ENCODE results near the gene RABGGTA. TPM values are rescaled to one million over a fixed set of nuclear protein-coding genes. Genes with fewer than 3 reads are reported as not detected.

RABGGTA gene
- total RNA-seq, 1 experiment from 2014 or later: 35.3 TPM

GRCh38 chr14:24291446-24292117, 20.2 kb upstream of the RABGGTA start:
- no peak for DNase-seq
- Mint-ChIP-seq H3K36me3 (ENCODE audit: insufficient read depth, unreplicated experiment) (peaks cover 2% of the 10 kb centered on the region), H3K4me3 (ENCODE audit: low read depth, unreplicated experiment) (no peak overlapping the region), H3K9me3 (ENCODE audit: low read depth, unreplicated experiment) (no peaks in the 10 kb centered on the region), H3K27me3 (ENCODE audit: unreplicated experiment) (no peaks in the 10 kb centered on the region), H3K4me1 (ENCODE audit: low read depth, unreplicated experiment) (peaks cover 8% of the 10 kb centered on the region), H3K27ac (ENCODE audit: unreplicated experiment) (no peak overlapping the region)
- intact Hi-C loops (cut with micrococcal nuclease; ENCODE audit: unreplicated experiment): no loop called here
- CTCF ChIA-PET: no interaction called here
- no TSS peak for BruUV-seq (replicated peaks)
- TF ChIP-seq, protein P1, sequence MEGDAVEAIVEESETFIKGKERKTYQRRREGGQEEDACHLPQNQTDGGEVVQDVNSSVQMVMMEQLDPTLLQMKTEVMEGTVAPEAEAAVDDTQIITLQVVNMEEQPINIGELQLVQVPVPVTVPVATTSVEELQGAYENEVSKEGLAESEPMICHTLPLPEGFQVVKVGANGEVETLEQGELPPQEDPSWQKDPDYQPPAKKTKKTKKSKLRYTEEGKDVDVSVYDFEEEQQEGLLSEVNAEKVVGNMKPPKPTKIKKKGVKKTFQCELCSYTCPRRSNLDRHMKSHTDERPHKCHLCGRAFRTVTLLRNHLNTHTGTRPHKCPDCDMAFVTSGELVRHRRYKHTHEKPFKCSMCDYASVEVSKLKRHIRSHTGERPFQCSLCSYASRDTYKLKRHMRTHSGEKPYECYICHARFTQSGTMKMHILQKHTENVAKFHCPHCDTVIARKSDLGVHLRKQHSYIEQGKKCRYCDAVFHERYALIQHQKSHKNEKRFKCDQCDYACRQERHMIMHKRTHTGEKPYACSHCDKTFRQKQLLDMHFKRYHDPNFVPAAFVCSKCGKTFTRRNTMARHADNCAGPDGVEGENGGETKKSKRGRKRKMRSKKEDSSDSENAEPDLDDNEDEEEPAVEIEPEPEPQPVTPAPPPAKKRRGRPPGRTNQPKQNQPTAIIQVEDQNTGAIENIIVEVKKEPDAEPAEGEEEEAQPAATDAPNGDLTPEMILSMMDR (IDR thresholded peaks at IDR 0.05; ENCODE audit: unreplicated experiment): no peak

DNA sequence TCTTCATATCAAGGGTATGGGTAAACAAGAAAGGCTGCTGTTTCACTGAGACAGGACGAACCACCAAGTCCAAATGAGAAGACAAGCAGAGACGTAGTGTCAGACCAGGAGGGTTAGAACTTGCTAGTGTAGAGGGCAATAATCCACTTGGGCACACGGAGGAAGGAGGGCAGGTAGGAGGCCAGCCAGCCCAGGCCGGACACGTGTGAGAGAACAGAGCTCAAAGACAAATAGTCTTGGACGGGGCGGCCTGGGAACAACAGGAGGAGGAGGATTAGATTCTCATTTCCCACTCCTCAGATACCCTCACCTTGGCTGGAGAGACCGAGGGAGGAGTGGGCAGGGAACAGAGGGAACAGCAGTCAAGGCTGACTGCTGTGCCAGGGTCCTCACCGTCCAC, 19.3 kb upstream of the RABGGTA start:
- intact Hi-C loops (cut with micrococcal nuclease; ENCODE audit: unreplicated experiment): no loop called here
- Mint-ChIP-seq H3K27me3 (ENCODE audit: unreplicated experiment) (no peaks in the 10 kb centered on the region), H3K36me3 (ENCODE audit: insufficient read depth, unreplicated experiment) (no peaks in the 10 kb centered on the region), H3K4me1 (ENCODE audit: low read depth, unreplicated experiment) (no peaks in the 10 kb centered on the region), H3K9me3 (ENCODE audit: low read depth, unreplicated experiment) (no peaks in the 10 kb centered on the region), H3K4me3 (ENCODE audit: low read depth, unreplicated experiment) (no peak overlapping the region), H3K27ac (ENCODE audit: unreplicated experiment) (no peak overlapping the region)
- BruUV-seq (replicated peaks): no TSS peak
- no peak for DNase-seq
- CTCF ChIA-PET: no interaction called here
- TF ChIP-seq, protein P1 (IDR thresholded peaks at IDR 0.05; ENCODE audit: unreplicated experiment): no peak

- DNase-seq: no peak
- H3K36me3 Mint-ChIP-seq (ENCODE audit: insufficient read depth, unreplicated experiment): no peaks in the 10 kb centered on the region
- H3K9me3 Mint-ChIP-seq (ENCODE audit: low read depth, unreplicated experiment): no peaks in the 10 kb centered on the region
- CTCF ChIA-PET: no interaction called here
- no TSS peak for BruUV-seq (replicated peaks)
- H3K27ac Mint-ChIP-seq (ENCODE audit: unreplicated experiment): no peak overlapping the region
- H3K27me3 Mint-ChIP-seq (ENCODE audit: unreplicated experiment): no peaks in the 10 kb centered on the region
- intact Hi-C loops (cut with micrococcal nuclease; ENCODE audit: unreplicated experiment): no loop called here
- TF ChIP-seq, protein P1 (IDR thresholded peaks at IDR 0.05; ENCODE audit: unreplicated experiment): no peak
- H3K4me3 Mint-ChIP-seq (ENCODE audit: low read depth, unreplicated experiment): no peak overlapping the region
- no peaks in the 10 kb centered on the region for H3K4me1 Mint-ChIP-seq (ENCODE audit: low read depth, unreplicated experiment)
Measured at GRCh38 chr14:24289649-24290280, 18.4 kb upstream of the RABGGTA start.

- TF ChIP-seq, protein P1 (IDR thresholded peaks at IDR 0.05; ENCODE audit: unreplicated experiment): no peak
- DNase-seq: no peak
- H3K9me3 Mint-ChIP-seq (ENCODE audit: low read depth, unreplicated experiment): no peaks in the 10 kb centered on the region
- no peaks in the 10 kb centered on the region for H3K4me1 Mint-ChIP-seq (ENCODE audit: low read depth, unreplicated experiment)
- H3K27ac Mint-ChIP-seq (ENCODE audit: unreplicated experiment): no peak overlapping the region
- no peak overlapping the region for H3K4me3 Mint-ChIP-seq (ENCODE audit: low read depth, unreplicated experiment)
- H3K27me3 Mint-ChIP-seq (ENCODE audit: unreplicated experiment): no peaks in the 10 kb centered on the region
- intact Hi-C loops (cut with micrococcal nuclease; ENCODE audit: unreplicated experiment): no loop called here
- no TSS peak for BruUV-seq (replicated peaks)
- CTCF ChIA-PET: no interaction called here
- no peaks in the 10 kb centered on the region for H3K36me3 Mint-ChIP-seq (ENCODE audit: insufficient read depth, unreplicated experiment)
Measured at GRCh38 chr14:24286996-24287395, 15.6 kb upstream of the RABGGTA start.
